ENCODE results near the gene CAMTA1.
"Not testable (repeated sequence)": the region's sequence is repeated elsewhere in the genome, so short reads cannot be mapped to it uniquely, and the experiment has no call there.

CAMTA1 gene

DNA sequence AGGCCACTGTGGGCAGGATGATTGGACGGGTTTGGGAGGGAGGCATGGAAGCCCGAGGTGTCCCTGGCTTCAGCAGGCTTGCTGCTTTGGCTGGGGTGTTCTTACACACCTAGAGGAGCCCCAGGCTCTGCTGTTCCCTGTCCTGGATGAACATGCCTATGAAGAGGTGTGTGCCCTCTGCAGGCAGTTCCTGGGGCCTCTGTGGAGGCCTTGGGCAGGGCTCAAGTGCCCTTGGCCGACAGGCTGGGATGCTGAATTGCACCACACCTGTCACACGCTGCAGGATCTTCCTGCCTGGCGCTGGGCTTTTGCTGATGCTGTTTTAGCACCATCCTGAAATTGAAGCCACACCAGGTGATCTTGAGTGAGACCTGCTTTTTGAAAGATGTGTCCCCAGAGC is 570.8 kb downstream of the CAMTA1 start:
- DNase-seq: no peak

DNA sequence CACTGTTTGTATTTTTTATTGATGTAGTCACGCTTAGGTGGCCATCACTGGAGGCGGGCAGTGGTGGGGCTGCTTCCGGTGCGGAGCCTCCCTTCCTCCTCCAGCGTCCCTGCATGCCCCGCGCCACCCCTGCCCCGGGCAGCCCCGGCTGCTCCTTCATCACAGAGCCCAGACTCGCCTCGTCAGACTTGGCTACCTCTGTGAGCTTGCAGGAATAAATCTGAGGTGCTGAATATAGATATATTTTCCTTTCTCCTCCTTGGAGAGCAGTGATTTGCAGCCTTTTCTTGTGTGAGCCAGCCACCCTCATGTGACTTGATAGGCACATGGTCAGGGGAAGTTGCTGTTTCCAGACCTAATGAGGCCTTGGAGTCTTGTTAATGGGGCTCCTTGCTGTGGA is 573.2 kb downstream of the CAMTA1 start:
- no peak for DNase-seq

DNA sequence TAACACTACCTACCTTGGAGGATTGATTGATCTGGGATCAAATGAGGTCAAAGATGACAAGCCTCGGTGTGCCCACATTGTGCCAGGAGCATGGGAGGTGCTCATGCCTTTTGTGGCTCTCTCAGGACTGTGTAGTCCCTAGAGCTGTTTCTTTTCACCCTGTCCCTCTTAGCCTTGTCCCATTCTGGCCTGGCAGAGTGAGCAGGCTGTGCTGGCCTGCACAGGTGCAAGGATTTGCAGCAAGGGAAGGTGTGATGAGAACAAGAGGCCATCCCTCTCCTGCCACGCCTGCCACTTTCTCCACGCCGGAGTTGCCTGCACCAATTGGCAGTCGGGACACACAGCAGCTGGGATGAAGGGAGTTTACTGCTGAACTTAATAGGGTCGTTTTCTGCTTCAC is 575.3 kb downstream of the CAMTA1 start:
- DNase-seq: no peak

DNA sequence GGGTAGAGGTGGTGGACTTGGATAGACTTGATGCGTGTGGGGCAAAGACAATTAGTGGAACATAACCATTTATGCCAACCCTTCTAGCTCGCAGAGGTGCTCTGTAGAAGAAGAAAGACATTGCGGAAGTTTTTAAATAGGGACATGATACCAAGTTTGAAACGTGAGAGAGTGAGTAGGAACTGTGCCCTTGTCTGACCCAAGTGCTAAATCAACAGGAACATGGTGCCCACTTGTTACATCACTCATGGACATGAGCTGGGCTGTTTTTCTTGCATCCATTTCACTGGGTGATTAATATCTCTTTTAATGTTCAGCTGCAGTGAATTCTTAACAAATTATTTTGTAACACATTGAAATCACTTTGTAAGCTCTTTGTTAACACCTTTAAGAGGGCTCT is 577.7 kb downstream of the CAMTA1 start:
- DNase-seq: no peak

DNA sequence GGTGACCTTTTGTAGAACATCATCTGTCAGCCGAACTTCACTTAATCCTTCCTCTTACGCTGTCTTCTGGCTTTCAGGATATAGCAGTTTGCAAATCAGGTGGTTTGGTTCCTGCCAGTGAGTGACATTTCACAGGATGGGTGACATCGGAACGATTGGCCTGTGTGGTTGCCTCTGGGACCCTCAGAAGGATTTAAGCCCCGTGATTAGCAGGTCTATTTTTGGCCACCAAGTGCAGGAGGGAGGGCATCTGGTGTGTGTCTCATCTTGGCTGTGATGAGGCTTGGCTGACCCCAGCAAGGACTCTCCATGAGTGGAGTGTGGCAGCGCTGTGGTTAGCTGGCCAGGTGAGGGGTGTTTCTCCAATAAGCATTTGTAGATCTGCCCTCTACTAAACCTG is 578.2 kb downstream of the CAMTA1 start:
- no peak for DNase-seq

DNA sequence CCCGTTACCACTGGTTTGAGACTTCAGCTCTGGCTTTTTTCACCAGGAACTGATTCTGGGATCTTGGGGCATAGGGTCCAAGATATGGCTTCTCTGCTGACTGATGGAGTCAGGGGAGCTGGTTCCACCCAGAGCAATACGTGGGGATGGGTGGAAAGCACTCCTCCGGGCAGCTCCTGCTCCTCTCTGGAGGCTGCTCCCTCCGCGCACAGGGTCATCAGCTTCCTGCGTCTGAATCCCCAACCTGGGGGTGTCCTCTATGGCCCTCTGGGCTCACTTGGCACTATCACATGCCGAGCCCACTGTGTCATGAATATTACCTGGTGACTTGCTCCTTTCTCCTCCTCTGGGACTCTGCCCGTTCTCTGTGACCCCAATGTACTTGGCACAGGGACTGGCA is 580.5 kb downstream of the CAMTA1 start:
- DNase-seq: no peak

DNA sequence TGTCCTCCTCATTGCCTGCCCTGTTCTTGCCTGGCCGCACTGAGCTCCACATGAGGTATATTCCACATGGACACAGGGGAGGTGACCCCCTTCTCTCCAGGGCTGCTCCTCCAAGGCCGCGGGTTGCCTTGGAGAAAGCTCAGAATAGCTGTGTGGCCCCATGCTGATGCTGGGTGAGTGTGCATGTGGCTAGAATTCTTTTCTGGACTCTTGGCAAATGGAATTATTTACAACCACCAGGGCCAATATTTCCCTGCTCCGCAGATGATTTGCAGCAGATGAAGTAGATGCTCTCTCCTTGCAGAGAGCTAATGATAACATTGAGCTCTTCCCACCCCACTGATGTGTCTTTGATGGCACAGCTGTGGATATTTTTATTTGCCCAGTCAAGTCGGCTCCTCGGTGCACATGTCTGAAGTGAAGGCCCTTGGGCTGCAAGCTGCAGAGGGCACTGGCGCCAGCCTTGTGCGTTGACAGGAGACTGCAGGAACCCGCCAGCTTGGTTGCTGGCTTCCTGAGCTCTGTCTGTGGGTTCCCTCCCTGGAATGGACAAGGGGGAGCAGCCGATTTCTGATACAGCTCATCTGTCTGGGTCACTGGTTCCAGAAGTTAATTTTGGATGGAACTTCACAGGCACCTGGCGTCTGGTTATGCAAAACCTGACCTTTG is 581.2 kb downstream of the CAMTA1 start:
- no peak for DNase-seq

DNA sequence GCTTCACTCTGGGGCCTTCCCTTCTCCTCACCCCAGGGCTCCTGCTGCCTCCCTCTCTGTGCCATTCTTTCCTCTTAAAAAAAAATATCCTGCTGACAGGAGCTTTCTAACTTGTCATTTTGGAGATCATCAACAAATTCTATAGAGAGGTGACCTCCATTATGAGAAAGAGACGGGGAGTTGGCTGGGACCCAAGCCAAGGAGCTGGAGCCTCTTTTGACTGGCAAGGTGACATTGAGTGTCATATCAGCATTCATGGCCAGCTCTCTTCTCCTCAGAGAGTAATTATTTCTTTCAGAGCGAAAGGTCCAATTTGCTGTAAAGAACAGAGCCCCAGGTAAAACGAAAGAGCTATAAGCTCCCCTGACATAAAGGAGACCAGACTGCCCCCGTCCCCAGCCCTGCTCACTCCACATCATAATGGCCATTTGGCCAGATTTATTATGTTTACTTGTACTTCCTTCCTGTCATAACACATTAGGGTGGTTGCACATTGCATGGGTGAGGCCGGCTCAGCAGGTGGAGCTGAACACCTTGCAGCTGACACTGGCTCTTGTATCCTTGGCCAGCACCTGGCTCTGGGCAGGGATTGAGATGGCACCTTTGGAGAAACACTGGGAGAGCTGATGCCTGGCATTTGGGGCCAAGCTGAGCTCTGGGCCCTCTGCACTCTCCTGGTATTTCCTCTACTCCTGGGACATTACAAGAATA is 581.9 kb downstream of the CAMTA1 start:
- no peak for DNase-seq

DNA sequence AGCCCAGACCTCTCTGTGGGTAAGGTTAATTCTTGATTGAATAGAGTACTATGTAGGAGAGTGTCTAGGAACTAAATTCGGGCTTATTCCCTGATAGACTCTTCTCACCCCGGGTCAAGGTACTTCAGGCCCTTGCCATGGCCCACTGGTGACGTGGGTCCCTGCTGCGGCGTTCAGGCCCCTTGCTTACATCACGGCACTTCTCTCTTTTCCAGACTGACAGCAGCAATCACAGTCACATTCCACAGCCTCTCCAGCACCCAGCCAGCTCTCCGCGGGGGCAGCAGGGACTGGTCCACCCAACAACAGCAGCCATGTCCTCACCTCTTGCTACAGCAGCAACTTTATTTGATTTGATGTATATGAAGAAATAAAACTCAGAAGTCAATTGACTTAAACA is 584.6 kb downstream of the CAMTA1 start:
- no peak for DNase-seq

DNA sequence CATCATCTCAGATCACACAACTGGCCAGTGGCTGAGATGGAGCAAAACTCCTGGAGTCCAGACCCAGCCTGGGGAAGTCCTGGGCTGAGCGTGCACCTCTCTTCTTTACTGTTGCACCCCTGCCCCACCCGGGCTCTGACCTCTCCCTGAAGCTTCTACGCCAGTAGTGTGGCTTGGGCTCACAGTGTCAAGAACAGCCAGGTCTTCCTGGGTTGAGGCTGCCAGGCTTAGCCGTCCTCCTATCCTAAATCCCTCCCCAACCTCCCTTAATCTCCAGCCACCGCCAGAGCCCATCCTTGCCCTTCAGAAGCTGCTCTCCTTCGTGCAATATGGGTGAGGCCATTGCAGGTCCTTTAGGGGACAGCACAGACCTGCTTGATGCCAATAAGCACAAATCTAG is 586.7 kb downstream of the CAMTA1 start:
- no peak for DNase-seq

DNA sequence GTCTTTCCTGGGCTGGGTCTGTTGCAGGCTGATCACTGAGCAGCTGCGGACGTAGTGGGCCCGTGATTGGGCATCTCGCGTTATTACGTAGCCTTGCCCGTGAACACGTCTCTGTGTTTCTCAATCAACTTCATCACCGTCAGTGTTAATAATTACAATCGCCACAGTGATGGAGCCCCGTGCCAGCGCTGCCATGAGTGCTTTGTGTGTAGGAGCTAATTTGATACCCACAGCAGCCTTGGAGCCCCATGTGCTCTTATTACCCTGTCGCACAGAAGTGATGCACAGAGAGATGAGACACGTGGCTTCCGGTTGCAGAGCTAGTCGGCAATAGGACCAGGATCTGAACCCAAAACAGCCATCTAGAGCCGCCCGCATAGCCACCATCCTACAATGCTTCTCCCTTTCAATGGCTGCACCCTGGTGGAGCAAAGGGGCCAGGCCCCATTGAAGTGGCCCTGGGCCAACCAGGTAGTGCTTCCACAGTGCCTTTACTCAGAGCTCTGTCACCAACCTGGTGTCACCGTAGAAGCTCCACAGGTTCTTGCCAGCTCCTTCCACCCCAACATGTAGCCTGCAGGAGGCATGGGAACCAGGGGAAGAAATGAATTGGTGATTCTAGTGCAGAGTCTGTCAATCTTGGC is 587.3 kb downstream of the CAMTA1 start:
- DNase-seq: no peak

DNA sequence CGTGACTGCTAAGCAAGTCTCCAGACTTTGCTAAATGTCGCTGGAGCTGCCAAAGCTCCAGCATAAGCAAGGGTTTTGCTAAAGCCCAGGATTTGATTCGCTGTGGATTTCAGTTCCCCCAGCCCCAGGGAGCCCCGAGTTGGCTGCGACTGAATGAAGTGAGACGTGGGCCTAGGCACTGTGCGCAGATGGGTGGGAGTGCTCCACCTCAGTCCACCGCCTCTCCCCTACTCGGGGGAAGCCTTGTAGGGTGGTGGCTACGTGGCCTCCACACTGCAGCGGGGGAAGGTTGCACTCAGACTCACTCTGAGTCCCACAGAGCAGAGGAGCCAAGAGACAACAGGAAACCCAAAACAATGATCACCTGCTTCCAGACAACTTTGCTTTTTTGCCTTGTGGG is 588.0 kb downstream of the CAMTA1 start:
- no peak for DNase-seq

DNA sequence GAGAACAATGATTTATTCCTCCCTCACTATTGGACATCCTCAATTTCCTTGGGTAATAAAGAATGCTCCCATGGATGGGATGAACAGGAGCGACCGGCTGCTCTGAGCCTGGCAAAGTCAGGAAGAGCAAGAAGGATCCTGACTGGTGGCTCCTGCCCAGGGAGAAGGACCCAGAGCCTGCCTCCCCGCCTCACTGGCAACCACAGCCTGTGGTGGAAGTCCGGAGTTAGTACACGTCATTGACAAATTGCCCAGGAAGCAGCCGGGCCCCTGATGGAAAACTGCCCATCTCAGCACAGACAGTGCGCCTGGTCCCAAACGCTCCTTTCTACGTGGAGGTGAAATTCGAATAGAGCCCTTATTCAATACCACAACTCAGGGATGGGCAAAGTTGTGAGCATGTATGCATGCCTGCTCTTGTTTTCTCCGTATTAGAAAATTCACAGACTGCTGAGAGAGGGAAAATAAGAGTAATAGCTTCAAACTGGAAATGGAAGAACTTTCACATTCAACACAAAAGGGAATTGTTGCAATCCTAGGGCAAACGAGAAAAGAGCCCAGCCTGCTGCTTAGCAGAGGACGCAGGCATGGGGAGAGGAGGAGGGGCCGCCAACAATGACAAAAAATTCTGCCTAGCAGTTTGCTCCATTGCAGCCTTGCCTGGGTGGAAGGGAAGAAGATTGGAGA is 588.8 kb downstream of the CAMTA1 start:
- DNase-seq: no peak

DNA sequence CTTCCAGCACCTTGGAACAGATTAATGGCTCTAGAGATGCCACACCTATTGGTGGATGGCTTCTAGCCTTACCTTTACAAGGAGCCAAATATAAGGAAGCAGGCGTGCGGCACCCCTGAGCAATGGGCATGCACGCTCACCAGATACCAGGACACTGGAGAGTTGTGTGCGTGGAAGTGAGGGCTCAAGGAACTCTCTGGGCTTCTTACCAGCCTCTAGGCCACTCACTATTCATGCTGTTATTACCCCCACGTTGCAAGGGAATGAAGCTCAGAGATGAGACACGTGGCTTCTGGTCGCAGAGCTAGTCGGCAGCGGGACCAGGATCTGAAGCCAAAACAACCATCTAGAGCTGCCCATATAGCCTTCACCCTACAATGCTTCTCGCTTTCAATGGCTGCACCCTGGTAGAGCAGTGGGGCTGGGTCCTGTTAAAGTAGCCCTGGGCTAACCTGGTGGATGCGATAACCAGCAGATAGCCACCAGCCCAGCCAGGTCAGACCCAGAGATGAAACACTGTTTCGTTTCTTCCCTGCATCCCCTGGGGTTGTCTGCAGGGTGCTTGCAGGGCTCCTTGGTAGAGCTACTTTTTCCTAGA is 589.4 kb downstream of the CAMTA1 start:
- no peak for DNase-seq

DNA sequence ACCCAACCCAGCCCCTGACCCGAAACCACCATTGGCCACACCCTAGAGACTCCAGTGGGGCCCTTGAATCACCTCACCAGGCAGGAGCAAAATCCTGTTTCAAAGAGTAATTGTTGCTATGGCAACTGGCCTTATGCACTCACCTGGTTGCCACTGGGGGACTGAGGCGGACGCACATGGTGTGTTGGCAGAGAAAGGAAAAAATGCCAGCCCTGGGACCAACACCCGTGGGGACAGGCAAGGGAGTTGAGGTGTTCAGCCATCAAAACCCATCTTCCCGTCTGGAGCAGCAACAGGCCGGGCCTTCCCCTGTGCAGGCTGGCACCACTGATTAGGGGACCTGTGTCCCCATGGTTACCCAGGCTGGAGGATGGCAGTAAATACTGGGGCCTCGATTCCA is 590.1 kb downstream of the CAMTA1 start:
- DNase-seq: no peak

DNA sequence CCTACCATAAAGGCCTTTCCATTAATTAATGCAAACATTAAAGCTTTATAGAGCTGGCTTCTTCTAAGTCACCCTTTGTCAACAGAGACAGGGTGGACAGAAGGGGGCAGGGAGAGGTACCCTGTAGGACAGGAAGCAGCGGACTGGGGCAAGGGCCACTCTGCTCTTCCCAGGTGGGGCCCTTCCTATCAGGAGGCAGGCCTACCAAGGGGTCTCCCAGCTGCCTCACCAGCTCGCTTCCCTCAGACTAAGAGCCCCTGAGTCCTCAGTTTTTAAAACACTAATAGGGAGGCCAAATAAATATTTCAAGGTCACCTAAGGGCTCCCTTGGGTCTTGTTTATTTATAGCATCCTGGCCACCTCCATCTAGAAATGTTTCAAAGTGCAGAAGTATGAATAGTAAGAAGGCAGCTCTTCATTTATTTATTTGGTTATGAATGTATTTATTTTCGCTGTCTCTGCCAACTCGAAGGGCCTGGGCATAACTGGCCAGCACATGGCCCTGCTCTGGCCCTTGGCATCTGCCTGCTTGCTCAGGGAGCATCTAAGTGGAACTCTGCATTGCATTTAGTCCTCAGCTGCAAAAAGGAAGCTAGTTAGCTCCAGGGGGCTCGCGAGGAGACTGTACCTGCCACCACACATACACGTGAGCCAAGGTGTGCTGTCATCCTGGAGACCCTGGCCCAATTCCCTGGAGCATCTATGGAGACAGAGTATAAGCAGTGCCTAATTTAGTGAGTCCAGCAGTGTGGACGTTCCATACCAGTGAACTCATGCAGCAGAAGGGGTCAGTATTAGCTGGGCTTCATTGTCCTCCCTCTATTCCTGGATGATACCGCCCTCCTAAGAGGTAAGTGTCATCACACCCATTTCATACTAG is 590.8 kb downstream of the CAMTA1 start:
- no peak for DNase-seq

DNA sequence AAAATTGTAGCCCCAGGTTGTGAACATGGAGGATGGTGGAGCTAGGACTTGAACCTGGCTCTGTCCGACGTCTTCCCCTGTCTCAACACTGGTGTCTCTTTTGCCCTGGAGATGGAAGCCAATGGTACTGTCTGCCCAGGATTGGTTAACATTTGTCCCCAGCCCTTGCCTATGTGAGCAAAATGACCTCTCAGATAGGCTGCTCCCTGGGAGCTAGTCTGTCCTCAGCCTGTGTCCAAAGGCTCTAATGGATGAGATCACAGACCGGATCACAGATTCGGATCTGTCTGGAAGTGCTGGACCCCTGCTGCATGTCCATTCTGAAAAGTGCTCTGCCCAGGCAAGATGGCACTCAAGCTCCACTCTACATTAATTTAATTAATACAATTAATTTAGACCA is 591.4 kb downstream of the CAMTA1 start:
- DNase-seq: no peak

DNA sequence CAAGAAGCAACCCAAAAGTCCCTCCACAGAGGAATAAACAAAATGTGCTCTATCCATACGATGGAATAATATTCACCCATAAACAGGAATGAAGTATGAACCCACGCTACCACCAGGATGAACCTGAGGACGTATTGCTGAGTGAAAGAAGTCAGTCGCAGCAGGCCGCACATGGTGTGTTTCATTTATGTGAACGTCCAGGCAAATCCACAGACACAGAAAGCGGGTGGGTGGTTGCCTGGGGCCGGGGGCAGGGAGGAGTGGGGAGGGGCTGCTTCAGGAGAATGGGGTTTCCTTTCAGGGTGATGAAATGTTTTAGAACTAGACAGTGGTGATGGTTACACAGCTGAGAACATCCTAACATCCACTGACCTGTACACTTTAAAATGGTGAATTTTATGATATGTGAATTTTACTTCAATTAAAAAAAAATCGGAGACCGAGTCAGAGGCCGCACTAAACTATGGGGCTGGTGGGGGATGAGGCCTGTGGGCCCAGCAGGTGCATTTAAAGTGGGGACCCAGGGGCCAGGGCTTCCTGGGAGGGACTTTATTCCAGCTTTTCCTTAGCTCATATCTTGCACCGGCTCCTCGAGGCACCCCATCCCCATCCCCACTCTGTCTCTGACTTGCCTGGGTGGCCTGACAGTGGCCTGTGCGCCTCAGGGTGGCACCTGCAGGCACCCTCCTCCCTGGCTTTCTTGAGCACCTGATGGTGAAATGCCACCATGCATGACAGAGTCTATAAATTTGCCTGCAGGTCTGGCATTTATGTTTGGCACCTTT is 593.3 kb downstream of the CAMTA1 start:
- no peak for DNase-seq

DNA sequence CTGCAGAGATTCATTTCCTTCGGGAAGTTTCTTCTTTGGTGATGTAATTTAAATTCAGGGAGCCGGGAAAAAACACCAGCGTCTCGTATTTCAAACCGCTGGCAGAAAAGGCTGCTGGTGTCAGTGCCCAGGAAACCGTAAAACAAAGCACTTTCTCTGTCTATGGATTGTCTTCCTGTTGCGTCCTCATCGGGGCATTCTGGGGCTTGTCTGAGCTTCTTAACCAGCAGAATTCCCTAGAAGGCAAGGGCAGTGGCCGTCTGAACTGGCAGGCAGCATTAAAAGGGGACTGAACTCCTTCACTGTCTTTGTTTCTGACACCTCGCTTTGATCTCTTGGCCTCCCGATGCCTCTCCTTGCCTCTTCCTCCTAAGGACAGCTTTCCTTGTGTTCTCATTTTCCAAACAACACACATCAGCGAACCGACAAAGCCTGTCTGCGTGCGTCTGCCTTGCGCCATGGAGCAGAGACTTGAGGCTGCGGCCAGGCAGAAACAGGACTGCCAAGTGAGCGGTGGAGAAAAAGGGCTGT is 594.3 kb downstream of the CAMTA1 start:
- DNase-seq: no peak

DNA sequence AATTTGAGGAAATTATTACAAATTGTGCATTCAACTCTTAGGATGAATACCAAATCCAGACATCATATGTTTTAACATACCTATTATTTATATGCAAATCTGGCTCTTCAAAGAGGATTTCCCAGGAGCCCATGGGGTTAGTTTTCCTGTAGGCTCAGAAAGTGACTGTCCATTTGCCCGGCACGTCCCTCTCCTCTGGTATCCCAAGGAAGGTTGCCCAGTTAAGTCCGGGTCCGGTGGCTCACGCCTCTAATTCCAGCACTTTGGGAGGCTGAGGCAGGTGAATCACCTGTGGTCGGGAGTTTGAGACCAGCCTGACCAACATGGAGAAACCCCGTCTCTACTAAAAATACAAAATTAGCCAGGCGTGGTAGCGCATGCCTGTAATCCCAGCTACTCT is 594.8 kb downstream of the CAMTA1 start:
- not testable (repeated sequence) for DNase-seq

DNA sequence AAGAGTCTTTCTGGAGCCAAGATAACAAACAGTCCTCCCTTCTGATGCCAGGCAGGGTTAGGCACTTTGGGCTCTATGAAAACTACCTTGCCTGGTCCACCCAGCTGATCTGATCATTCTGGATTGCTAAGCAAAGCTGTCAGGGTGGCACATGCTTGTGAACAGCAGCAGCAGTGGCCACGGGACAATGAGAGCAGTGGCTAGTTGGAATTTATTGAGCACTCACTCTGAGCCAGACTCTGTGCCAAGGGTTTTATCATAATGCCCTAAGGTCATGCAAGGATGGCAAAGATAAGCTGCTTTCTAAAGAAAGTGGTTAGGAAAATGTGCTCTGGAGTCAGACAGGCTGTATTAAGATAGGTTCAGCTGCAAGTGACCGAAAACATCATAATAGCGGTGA is 595.5 kb downstream of the CAMTA1 start:
- no peak for DNase-seq

Data from T-helper 9 cell (primary cell).